ENCODE data around the gene CACNA1H.

The CACNA1H gene

GRCh38 chr16:1163567-1164055 is 10.7 kb downstream of the CACNA1H start:
- no peak for TF ChIP-seq CTCF (IDR thresholded peaks at IDR 0.05; ENCODE audit: low read depth, low read length)
- DNase-seq (ENCODE audit: extremely low read depth, low read depth), result no peak

- no peak for DNase-seq (ENCODE audit: extremely low read depth, low read depth)
- TF ChIP-seq CTCF (IDR thresholded peaks at IDR 0.05; ENCODE audit: low read depth, low read length), result no peak
Measured at GRCh38 chr16:1164382-1164781, 11.5 kb downstream of the CACNA1H start.

GRCh38 chr16:1164975-1165374 is 12.1 kb downstream of the CACNA1H start:
- no peak for DNase-seq (ENCODE audit: extremely low read depth, low read depth)
- TF ChIP-seq CTCF (IDR thresholded peaks at IDR 0.05; ENCODE audit: low read depth, low read length), result no peak

GRCh38 chr16:1165511-1165910 is 12.6 kb downstream of the CACNA1H start:
- no peak for DNase-seq (ENCODE audit: extremely low read depth, low read depth)
- TF ChIP-seq CTCF (IDR thresholded peaks at IDR 0.05; ENCODE audit: low read depth, low read length), result no peak

- no peak for DNase-seq (ENCODE audit: extremely low read depth, low read depth)
- TF ChIP-seq CTCF (IDR thresholded peaks at IDR 0.05; ENCODE audit: low read depth, low read length), result no peak
Measured at GRCh38 chr16:1167276-1168107, 14.6 kb downstream of the CACNA1H start.

- no peak for DNase-seq (ENCODE audit: extremely low read depth, low read depth)
- no peak for TF ChIP-seq CTCF (IDR thresholded peaks at IDR 0.05; ENCODE audit: low read depth, low read length)
Measured at GRCh38 chr16:1168837-1169236, 15.9 kb downstream of the CACNA1H start.

GRCh38 chr16:1169285-1170075 is 16.6 kb downstream of the CACNA1H start:
- no peak for DNase-seq (ENCODE audit: extremely low read depth, low read depth)

More at GRCh38 chr16:1169285-1170075, 16.6 kb downstream of the CACNA1H start:
- TF ChIP-seq CTCF (IDR thresholded peaks at IDR 0.05; ENCODE audit: low read depth, low read length), result no peak
